ENCODE measurements around the gene MRPL39. TPM values are rescaled to one million over a fixed set of nuclear protein-coding genes. Genes with fewer than 3 reads are reported as not detected.
A peak's percentile ranks its signal among the peaks of the same experiment; 100 is the strongest.

MRPL39 gene
- total and polyA plus RNA-seq, 4 experiments from 2014 or later, result 19.1 to 53.0 (median 29.8) TPM

DNA sequence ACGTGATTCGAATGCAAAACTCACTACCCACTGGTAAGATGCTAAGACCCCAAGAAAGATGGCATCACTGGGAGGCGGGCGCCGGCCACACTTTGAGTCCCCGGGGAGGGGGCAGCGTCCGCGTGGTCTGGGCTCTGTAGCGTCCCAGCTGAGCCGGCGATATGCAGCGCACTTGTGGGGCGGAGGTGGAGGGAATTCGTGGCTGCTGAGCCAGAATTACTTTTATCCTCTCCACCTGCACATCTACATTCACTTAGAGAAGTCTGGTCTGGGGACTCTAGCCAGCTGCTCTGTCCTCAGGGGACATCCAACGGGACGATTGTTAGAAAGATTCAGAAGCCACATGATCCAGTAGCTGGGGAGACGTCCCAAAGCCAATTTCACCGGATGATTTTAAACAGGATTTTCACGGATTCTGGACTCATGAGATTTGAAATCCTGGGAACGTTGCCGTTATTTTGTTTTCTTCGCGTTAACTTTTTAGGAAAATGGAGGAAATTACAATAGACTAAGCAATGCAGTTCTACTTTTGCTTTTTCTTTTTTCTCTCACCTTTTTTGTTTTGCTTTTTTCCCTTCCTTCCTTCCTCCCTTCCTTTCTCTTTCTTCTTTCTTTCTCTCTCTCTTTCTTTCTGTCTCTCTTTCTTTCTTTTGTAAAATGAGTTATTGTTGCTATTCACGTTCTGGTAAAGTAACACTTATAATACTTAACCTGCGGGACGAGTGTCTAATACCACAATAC lies 33.1 kb upstream of the MRPL39 start:
- DNase-seq, result peak in 1 of 5 donors; percentile 0
- CTCF ChIA-PET (ENCODE audit: partially characterized antibody), result interaction anchor here (0.8 to 1.7 kb wide), 2 partner anchors 8 to 32 kb away, joined by 3 to 4 read pairs; no protein-coding TSS in a partner anchor

DNA sequence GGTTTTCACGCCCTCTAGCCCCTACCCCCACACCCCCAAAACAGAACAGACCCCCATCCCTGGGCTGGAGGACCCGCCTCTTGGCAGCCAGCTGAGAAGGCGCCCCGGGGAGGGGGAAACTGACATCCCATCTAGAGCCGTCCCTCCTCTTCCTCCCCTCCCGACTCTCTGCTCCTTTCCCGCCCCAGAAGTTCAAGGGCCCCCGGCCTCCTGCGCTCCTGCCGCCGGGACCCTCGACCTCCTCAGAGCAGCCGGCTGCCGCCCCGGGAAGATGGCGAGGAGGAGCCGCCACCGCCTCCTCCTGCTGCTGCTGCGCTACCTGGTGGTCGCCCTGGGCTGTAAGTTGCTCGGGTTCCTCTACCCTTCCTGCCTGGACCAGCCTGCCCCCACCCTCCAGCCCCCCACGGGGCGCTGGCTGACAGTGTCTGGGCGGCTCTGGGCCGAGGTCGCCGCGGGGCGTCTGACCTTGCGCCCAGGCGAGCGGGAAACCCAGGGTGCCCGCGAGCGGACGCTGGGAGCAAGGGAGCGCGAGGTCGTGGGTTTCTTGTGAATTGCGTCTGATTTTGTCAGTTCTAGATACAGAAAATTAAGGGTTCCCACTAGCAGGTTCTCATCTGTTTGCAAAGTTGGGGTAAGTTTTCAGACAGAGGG lies 32.4 kb upstream of the MRPL39 start:
- peak; percentile 36 to 52 (median 42) for DNase-seq
- peaks cover 22 to 26% of the 10 kb centered on the region in 2 donors for H3K27me3 Mint-ChIP-seq
- peaks cover 18% of the 10 kb centered on the region for H3K4me1 ChIP-seq (ENCODE audit: insufficient read depth, low read length)
- H3K27ac Mint-ChIP-seq, result peak overlapping the region in 1 of 7 donors; percentile 20
- H3K27me3 ChIP-seq (ENCODE audit: insufficient read depth, low read length), result peaks cover 16% of the 10 kb centered on the region
- peak overlapping the region; percentile 72 to 87 (median 82) for H3K4me3 Mint-ChIP-seq
- no peaks in the 10 kb centered on the region for H3K9me3 Mint-ChIP-seq
- H3K36me3 ChIP-seq (ENCODE audit: insufficient read depth, low read length), result no peaks in the 10 kb centered on the region
- no peak overlapping the region for H3K27ac ChIP-seq (ENCODE audit: low read depth, low read length)
- H3K9me3 ChIP-seq (ENCODE audit: control insufficient read depth in 1 of 2, low read length in 2 of 2), result no peaks in the 10 kb centered on the region
- intact Hi-C loops (cut with micrococcal nuclease), result loop anchor here (1.0 to 2.0 kb wide), 3 partner anchors 31 to 218 kb away; no protein-coding TSS in a partner anchor
- peaks cover 9 to 20% (median 13%) of the 10 kb centered on the region in 4 donors for H3K4me1 Mint-ChIP-seq
- H3K36me3 Mint-ChIP-seq, result no peaks in the 10 kb centered on the region
- POLR2A ChIA-PET (ENCODE audit: partially characterized antibody), result no interaction called here
- CTCF ChIA-PET (ENCODE audit: partially characterized antibody), result interaction anchor here (1.7 to 2.0 kb wide), 2 partner anchors 9 to 31 kb away, joined by 4 to 13 read pairs; no protein-coding TSS in a partner anchor
- peak overlapping the region; percentile 1 to 55 for H3K4me3 ChIP-seq (ENCODE audit: low read length in 2 of 2)

More for the DNA sequence above, 33.1 kb upstream of the MRPL39 start:
- no peaks in the 10 kb centered on the region for H3K9me3 ChIP-seq (ENCODE audit: control insufficient read depth in 1 of 2, low read length in 2 of 2)
- peaks cover 16% of the 10 kb centered on the region for H3K27me3 ChIP-seq (ENCODE audit: insufficient read depth, low read length)
- Mint-ChIP-seq H3K4me3 (peak overlapping the region; percentile 72 to 87 (median 82)), H3K9me3 (no peaks in the 10 kb centered on the region), H3K4me1 (peaks cover 9 to 20% (median 13%) of the 10 kb centered on the region in 4 donors), H3K27me3 (peaks cover 17 to 21% of the 10 kb centered on the region in 2 donors), H3K27ac (peak overlapping the region in 1 of 7 donors; percentile 60), H3K36me3 (no peaks in the 10 kb centered on the region)
- H3K27ac ChIP-seq (ENCODE audit: low read depth, low read length), result no peak overlapping the region
- H3K4me3 ChIP-seq (ENCODE audit: low read length in 2 of 2), result peak overlapping the region; percentile 1 to 55
- peaks cover 18% of the 10 kb centered on the region for H3K4me1 ChIP-seq (ENCODE audit: insufficient read depth, low read length)
- intact Hi-C loops (cut with micrococcal nuclease), result no loop called here
- H3K36me3 ChIP-seq (ENCODE audit: insufficient read depth, low read length), result no peaks in the 10 kb centered on the region
- POLR2A ChIA-PET (ENCODE audit: partially characterized antibody), result no interaction called here

DNA sequence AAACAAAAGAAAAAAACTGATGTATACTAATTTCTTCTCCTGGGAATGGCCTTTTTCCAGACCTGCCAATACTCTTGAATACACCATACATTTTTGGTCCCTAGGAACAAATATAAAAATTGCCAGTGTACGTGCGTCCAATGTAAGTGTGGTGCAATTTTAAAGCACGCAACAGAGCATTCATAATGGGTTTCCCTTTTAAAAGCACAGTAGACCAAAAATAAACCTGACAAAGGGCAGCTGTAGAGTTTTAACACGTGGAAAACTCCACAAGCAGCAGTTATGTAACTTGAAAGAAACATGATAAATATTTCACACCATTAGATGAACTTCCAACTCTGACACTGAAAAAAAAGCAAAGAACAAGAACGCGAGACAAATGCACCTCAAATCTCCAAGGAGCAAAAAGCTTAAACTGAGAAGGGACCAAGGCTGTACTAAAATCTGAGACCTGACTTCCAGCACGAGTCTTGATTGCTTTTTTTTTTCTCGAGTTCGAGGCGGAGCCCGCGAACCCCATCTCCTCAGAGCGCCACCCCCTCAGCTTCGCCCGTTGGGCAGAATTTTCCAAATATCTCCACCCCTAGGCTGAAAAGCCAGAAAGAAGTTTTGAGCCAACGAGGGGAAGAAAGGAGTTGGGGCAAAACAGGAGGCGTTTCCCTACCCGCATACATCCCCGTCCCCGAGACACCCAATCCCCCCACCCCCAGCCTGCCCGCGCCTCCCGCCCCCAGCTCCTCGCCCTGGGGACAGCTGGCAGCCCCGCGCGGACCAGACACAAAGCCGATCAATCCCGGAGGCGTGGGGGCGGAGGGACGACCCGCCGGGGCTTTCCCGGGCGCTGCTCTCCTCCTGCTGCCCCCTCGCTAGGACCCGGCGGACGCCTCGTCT lies 31.6 kb upstream of the MRPL39 start, which contains the start of gene JAM2:
Gene JAM2, plus strand, starts transcription at position 599 of the 891 bp plus-strand sequence. CDS start 564 bp downstream, outside the sequence.
- Histone ChIP-seq H3K4me1 (ENCODE audit: insufficient read depth, low read length) (peaks cover 18% of the 10 kb centered on the region), H3K27ac (ENCODE audit: low read depth, low read length) (no peak within 1 kb of the TSS), H3K36me3 (ENCODE audit: insufficient read depth, low read length) (no peaks in the 10 kb centered on the region), H3K4me3 (ENCODE audit: low read length in 2 of 2) (peak within 1 kb of the TSS; percentile 1 to 55), H3K27me3 (ENCODE audit: insufficient read depth, low read length) (peaks cover 16% of the 10 kb centered on the region), H3K9me3 (ENCODE audit: control insufficient read depth in 1 of 2, low read length in 2 of 2) (no peaks in the 10 kb centered on the region)
- Mint-ChIP-seq H3K36me3 (no peaks in the 10 kb centered on the region), H3K4me3 (peak within 1 kb of the TSS; percentile 72 to 87 (median 82)), H3K27me3 (peaks cover 24 to 31% of the 10 kb centered on the region in 2 donors), H3K9me3 (no peaks in the 10 kb centered on the region), H3K27ac (peak within 1 kb of the TSS in 5 of 7 donors; percentile 3 to 53 (median 31)), H3K4me1 (peaks cover 9 to 20% (median 13%) of the 10 kb centered on the region in 4 donors)
- intact Hi-C loops (cut with micrococcal nuclease), result loop anchor here (1.0 to 2.0 kb wide), 3 partner anchors 31 to 218 kb away; no protein-coding TSS in a partner anchor
- POLR2A ChIA-PET (ENCODE audit: partially characterized antibody), result no interaction called here
- CTCF ChIA-PET (ENCODE audit: partially characterized antibody), result interaction anchor here (1.1 to 2.0 kb wide), 3 partner anchors 10 to 30 kb away, joined by 3 to 13 read pairs (median 4); no protein-coding TSS in a partner anchor
- DNase-seq, result peak in 4 of 5 donors; percentile 7 to 30 (median 12)

DNA sequence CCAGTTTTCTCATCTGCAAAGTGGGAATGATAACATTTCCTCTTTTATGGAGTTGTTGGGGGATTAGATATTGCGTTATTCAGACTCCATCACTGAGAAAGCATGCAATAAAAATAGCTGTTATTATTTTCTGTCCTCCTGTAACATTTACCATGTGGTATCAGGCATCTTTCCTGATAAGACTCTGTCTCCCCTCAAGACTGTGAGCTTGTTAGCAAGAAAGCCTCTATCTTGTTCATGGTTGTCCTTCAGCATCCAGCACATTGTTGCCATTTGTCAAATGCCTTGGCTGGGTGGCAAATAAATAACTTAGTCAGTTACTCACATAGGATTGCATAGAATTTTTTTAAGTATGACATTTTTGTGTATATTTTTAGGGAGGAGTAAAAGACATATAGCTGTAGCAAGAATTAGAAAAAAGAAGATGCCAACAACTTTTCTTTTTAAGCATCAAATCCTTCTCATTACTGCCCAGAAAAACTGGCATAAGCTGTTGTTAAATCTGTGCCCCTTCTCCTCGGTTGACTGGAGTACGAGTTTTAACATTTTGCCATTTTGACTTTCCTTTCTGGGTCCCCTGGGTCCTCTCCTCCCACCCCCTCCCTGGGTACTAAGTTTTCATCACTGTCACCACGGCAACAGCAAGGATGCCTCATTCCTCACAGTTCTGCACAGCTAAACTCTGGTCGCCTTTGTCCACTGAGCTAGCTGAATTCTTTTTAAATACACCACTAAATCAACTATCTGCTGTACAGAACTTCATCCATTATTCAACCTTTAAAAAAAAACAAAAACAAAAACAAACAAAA lies 30.8 kb upstream of the MRPL39 start:
- intact Hi-C loops (cut with micrococcal nuclease), result loop anchor here (2.0 kb wide), 1 partner anchor 71 kb away; no protein-coding TSS in a partner anchor
- no peak for DNase-seq

GRCh38 chr21:25636727-25637126 lies 29.4 kb upstream of the MRPL39 start:
- CTCF ChIA-PET (ENCODE audit: partially characterized antibody), result no interaction called here
- peaks cover 24 to 30% of the 10 kb centered on the region in 2 donors for H3K27me3 Mint-ChIP-seq
- H3K4me1 Mint-ChIP-seq, result peaks cover 9 to 20% (median 13%) of the 10 kb centered on the region in 4 donors
- no peak for DNase-seq
- Histone ChIP-seq H3K4me3 (ENCODE audit: low read length in 2 of 2) (no peak overlapping the region), H3K27ac (ENCODE audit: low read depth, low read length) (no peak overlapping the region), H3K36me3 (ENCODE audit: insufficient read depth, low read length) (no peaks in the 10 kb centered on the region), H3K4me1 (ENCODE audit: insufficient read depth, low read length) (peaks cover 18% of the 10 kb centered on the region), H3K9me3 (ENCODE audit: control insufficient read depth in 1 of 2, low read length in 2 of 2) (no peaks in the 10 kb centered on the region), H3K27me3 (ENCODE audit: insufficient read depth, low read length) (peaks cover 16% of the 10 kb centered on the region)
- intact Hi-C loops (cut with micrococcal nuclease), result no loop called here
- H3K9me3 Mint-ChIP-seq, result no peaks in the 10 kb centered on the region
- no peak overlapping the region for H3K27ac Mint-ChIP-seq
- no peak overlapping the region for H3K4me3 Mint-ChIP-seq
- POLR2A ChIA-PET (ENCODE audit: partially characterized antibody), result no interaction called here
- no peaks in the 10 kb centered on the region for H3K36me3 Mint-ChIP-seq

More for the DNA sequence above, 30.8 kb upstream of the MRPL39 start:
- Mint-ChIP-seq H3K27me3 (peaks cover 24 to 31% of the 10 kb centered on the region in 2 donors), H3K4me1 (peaks cover 9 to 20% (median 13%) of the 10 kb centered on the region in 4 donors), H3K9me3 (no peaks in the 10 kb centered on the region), H3K4me3 (peak overlapping the region in 7 of 8 donors; percentile 72 to 85 (median 81)), H3K27ac (peak overlapping the region in 1 of 7 donors; percentile 40), H3K36me3 (no peaks in the 10 kb centered on the region)
- H3K4me3 ChIP-seq (ENCODE audit: low read length in 2 of 2), result no peak overlapping the region
- H3K4me1 ChIP-seq (ENCODE audit: insufficient read depth, low read length), result peaks cover 18% of the 10 kb centered on the region
- peaks cover 16% of the 10 kb centered on the region for H3K27me3 ChIP-seq (ENCODE audit: insufficient read depth, low read length)
- H3K27ac ChIP-seq (ENCODE audit: low read depth, low read length), result no peak overlapping the region
- no peaks in the 10 kb centered on the region for H3K9me3 ChIP-seq (ENCODE audit: control insufficient read depth in 1 of 2, low read length in 2 of 2)
- POLR2A ChIA-PET (ENCODE audit: partially characterized antibody), result no interaction called here
- no peaks in the 10 kb centered on the region for H3K36me3 ChIP-seq (ENCODE audit: insufficient read depth, low read length)
- CTCF ChIA-PET (ENCODE audit: partially characterized antibody), result interaction anchor here (1.1 to 2.0 kb wide), 2 partner anchors 28 to 30 kb away, joined by 3 to 13 read pairs; no protein-coding TSS in a partner anchor

DNA sequence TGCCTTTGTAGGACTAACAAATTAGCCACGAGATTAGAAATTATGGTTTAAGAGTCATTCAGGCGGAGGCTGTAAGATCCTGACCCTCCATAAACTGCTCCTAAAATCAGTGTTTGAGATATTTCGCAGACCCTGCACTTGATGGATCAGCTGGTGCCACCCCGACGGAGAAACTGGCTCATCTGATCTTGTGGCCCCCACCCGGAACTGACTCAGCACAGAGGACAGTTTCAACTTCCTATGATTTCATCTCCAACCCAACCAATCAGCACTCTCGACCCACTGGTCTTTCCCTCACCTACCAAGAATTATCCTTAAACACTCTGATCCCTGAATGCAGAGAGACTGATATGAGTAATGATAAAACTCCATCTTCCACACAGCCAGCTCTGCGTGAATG lies 28.0 kb upstream of the MRPL39 start:
- no peaks in the 10 kb centered on the region for H3K36me3 Mint-ChIP-seq
- no peak for DNase-seq
- H3K27ac Mint-ChIP-seq, result no peak overlapping the region
- H3K9me3 Mint-ChIP-seq, result no peaks in the 10 kb centered on the region
- peaks cover 21 to 26% of the 10 kb centered on the region in 2 donors for H3K27me3 Mint-ChIP-seq
- Histone ChIP-seq H3K27ac (ENCODE audit: low read depth, low read length) (no peak overlapping the region), H3K4me1 (ENCODE audit: insufficient read depth, low read length) (peaks cover 14% of the 10 kb centered on the region), H3K27me3 (ENCODE audit: insufficient read depth, low read length) (peaks cover 16% of the 10 kb centered on the region), H3K36me3 (ENCODE audit: insufficient read depth, low read length) (no peaks in the 10 kb centered on the region), H3K4me3 (ENCODE audit: low read length in 2 of 2) (no peak overlapping the region), H3K9me3 (ENCODE audit: control insufficient read depth in 1 of 2, low read length in 2 of 2) (no peaks in the 10 kb centered on the region)
- ChIA-PET CTCF (ENCODE audit: partially characterized antibody) (no interaction called here), POLR2A (ENCODE audit: partially characterized antibody) (no interaction called here)
- no peak overlapping the region for H3K4me3 Mint-ChIP-seq
- intact Hi-C loops (cut with micrococcal nuclease), result no loop called here
- peaks cover 5 to 13% (median 8%) of the 10 kb centered on the region in 4 donors for H3K4me1 Mint-ChIP-seq
